ENCODE results near the gene NUDT19. TPM values are rescaled to one million over a fixed set of nuclear protein-coding genes. Genes with fewer than 3 reads are reported as not detected.
"Not testable (repeated sequence)": the region's sequence is repeated elsewhere in the genome, so short reads cannot be mapped to it uniquely, and the experiment has no call there.

NUDT19 gene
- total RNA-seq, 3 donors from 2014 or later = 13.9 to 16.9 (median 16.8) TPM

DNA sequence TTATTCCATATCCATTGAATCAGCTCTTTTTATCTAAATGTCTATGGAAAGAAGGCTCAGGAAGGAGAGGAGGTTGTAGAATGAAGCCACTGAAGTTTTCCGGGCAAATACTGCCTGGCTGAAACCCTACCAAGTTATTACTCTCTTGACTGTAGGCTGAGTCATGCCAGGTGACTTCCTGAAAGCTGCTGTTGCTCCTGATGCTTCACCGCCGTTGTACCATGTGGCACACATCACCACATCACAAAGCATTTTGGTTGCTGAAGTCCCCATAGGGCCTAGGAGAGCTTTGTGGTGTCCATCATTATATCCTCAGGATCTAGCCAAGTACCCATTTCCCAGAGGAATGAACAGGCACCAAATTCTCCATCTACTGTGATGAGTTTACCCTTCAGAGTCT lies 16.8 kb downstream of the NUDT19 start:
- ATAC-seq = peak; percentile 53
- H3K36me3 ChIP-seq (ENCODE audit: low read depth) = peaks cover 4% of the 10 kb centered on the region
- intact Hi-C loops (cut with DNase I, micrococcal nuclease) = no loop called here

DNA sequence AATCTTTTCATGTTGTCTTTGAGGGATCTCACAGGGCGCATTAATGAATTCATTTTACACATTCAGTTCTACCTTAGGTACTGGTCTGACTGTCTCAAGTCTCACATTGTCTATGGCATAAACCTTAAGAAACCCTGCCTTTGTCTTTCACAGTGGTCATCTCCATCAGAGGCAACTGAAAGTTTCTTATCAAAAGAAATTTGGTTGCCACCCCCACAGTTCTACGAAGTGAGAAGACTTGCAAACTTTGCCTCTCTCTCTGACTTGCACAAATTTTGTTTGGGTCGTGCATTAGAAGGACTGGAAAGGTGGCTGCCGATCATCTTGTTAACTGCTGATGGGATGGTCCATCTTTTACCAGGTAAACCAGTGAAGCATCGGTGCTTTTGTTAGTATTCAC lies 17.4 kb downstream of the NUDT19 start:
- DNase-seq (no peak), ATAC-seq (no peak)
- Histone ChIP-seq H3K4me1 (ENCODE audit: low read depth) (no peaks in the 10 kb centered on the region), H3K4me3 (no peak overlapping the region), H3K9me3 (peaks cover 7% of the 10 kb centered on the region), H3K36me3 (ENCODE audit: low read depth) (peaks cover 4% of the 10 kb centered on the region)
- intact Hi-C loops (cut with DNase I, micrococcal nuclease) = no loop called here
- TF ChIP-seq, protein P1, sequence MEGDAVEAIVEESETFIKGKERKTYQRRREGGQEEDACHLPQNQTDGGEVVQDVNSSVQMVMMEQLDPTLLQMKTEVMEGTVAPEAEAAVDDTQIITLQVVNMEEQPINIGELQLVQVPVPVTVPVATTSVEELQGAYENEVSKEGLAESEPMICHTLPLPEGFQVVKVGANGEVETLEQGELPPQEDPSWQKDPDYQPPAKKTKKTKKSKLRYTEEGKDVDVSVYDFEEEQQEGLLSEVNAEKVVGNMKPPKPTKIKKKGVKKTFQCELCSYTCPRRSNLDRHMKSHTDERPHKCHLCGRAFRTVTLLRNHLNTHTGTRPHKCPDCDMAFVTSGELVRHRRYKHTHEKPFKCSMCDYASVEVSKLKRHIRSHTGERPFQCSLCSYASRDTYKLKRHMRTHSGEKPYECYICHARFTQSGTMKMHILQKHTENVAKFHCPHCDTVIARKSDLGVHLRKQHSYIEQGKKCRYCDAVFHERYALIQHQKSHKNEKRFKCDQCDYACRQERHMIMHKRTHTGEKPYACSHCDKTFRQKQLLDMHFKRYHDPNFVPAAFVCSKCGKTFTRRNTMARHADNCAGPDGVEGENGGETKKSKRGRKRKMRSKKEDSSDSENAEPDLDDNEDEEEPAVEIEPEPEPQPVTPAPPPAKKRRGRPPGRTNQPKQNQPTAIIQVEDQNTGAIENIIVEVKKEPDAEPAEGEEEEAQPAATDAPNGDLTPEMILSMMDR (IDR thresholded peaks at IDR 0.05) = no peak

More for the DNA sequence above, 16.8 kb downstream of the NUDT19 start:
- no peak for DNase-seq
- Histone ChIP-seq H3K4me3 (no peak overlapping the region), H3K4me1 (ENCODE audit: low read depth) (no peaks in the 10 kb centered on the region), H3K9me3 (peaks cover 13% of the 10 kb centered on the region)
- TF ChIP-seq, protein P1 (IDR thresholded peaks at IDR 0.05) = no peak

DNA sequence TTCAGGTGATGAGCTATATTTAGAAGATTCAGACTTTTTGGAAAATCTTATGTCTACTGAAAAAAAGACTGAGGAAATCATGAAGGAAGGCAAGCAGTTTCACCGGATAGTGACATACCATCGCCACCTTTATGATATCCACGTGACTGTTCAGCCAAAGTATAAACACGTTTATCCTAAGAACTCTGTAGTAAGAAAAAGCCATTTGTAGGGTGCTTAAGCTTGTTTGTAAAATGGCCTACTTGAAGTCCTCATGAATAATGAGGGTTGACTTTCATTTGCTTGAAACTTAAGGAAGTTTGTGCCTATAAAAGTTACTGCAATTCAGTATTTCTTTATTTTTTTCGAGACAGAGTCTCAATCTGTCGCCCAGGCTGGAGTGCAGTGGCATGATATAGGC lies 20.1 kb downstream of the NUDT19 start:
- DNase-seq = no peak
- intact Hi-C loops (cut with DNase I, micrococcal nuclease) = no loop called here
- Histone ChIP-seq H3K4me3 (no peak overlapping the region), H3K4me1 (ENCODE audit: low read depth) (no peaks in the 10 kb centered on the region), H3K36me3 (ENCODE audit: low read depth) (peaks cover 4% of the 10 kb centered on the region), H3K9me3 (no peaks in the 10 kb centered on the region)
- TF ChIP-seq, protein P1 (IDR thresholded peaks at IDR 0.05) = no peak
- ATAC-seq = no peak

DNA sequence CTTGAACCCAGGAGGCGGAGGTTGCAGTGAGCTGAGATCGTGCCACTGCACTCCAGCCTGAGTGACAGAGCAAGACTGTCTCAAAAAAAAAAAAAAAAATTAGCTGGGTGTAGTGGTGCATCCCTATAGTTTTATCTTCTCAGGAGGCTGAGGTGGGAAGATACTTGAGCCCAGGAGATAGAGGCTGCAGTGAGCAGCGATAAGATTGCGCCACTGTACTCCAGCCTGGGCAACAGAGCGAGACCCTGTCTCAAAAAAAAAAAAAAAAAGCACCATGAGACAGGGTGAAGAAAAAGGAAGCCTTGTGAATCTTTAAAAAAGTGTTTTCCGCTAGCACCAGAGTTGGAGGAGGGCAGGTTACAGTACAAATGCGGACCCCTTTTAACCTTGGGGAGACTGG lies 24.6 kb downstream of the NUDT19 start:
- ATAC-seq; intact Hi-C loops (cut with DNase I, micrococcal nuclease); DNase-seq; H3K4me3 ChIP-seq; H3K9me3 ChIP-seq; H3K36me3 ChIP-seq (ENCODE audit: low read depth); H3K4me1 ChIP-seq (ENCODE audit: low read depth): not testable (repeated sequence)

DNA sequence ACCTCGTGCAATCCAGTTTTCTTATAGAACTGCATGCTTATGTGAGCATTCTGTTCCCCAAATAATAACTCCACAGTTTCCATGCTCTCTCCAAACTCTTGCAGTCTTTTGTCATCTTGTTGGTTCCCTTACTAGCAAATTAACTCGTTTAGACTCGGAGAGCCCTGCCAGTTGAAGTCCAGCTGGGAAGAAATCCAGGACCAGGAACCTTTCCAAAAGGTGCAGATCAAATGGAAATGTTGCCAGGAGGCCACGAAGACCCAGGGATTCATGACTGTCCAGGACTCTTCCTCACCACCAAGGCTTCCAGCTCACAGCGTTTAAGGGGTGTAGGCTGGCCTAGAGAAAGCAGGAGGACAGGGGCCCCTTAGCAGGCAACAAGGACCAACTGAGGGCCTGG lies 25.9 kb downstream of the NUDT19 start:
- H3K4me3 ChIP-seq = no peak overlapping the region
- H3K36me3 ChIP-seq (ENCODE audit: low read depth) = peaks cover 2% of the 10 kb centered on the region
- no peaks in the 10 kb centered on the region for H3K9me3 ChIP-seq
- H3K4me1 ChIP-seq (ENCODE audit: low read depth) = no peaks in the 10 kb centered on the region
- TF ChIP-seq, protein P1 (IDR thresholded peaks at IDR 0.05) = no peak
- DNase-seq (no peak), ATAC-seq (no peak)
- intact Hi-C loops (cut with DNase I, micrococcal nuclease) = no loop called here

DNA sequence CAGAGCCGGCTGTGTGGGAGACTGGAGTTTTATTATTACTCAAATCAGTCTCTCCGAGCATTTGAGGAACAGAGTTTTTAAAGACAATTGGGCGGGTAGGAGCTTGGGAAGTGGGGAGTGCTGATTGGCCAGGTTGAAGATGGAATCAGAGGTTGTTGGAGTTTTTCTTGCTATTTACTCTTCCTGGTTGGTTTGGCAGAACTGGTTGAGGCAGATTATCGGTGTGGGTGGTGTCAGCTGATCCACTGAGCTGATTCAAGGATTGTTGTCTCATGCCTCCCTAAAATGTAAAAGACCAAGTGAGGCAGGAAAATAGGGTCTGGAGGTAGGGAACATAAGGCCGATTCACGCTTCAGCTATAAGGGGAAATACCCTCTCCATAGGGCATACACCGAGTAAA lies 26.7 kb downstream of the NUDT19 start:
- no peak for ATAC-seq

More for the DNA sequence above, 26.7 kb downstream of the NUDT19 start:
- TF ChIP-seq, protein P1 (IDR thresholded peaks at IDR 0.05) = no peak
- intact Hi-C loops (cut with DNase I, micrococcal nuclease) = no loop called here
- Histone ChIP-seq H3K4me1 (ENCODE audit: low read depth) (no peaks in the 10 kb centered on the region), H3K36me3 (ENCODE audit: low read depth) (no peaks in the 10 kb centered on the region), H3K4me3 (no peak overlapping the region), H3K9me3 (no peaks in the 10 kb centered on the region)
- no peak for DNase-seq

Measured in mucosa of descending colon (tissue), 3 donors.